ENCODE measurements around the gene LHFPL6. TPM values are rescaled to one million over a fixed set of nuclear protein-coding genes. Genes with fewer than 3 reads are reported as not detected.

The LHFPL6 gene
- polyA plus RNA-seq, 2 of the 4 experiments (the other 2 are of a cell fraction): 1.7 to 5.4 TPM

GRCh38 chr13:39364947-39365468, 238.0 kb downstream of the LHFPL6 start:
- TF ChIP-seq ZC3H11A (IDR thresholded peaks at IDR 0.05) (no peak), TP53 (CRISPR knock-in tag; IDR thresholded peaks at IDR 0.05) (no peak), GATA3 (IDR thresholded peaks at IDR 0.05; ENCODE audit: borderline replicate concordance) (no peak), RARB (CRISPR knock-in tag; IDR thresholded peaks at IDR 0.05) (no peak), RNF2 (IDR thresholded peaks at IDR 0.05; ENCODE audit: borderline replicate concordance, low read depth) (no peak), CBX2 (IDR thresholded peaks at IDR 0.05; ENCODE audit: borderline replicate concordance, low read depth) (no peak)
- WGBS (ENCODE audit: missing lambda C conversion rate): 4% methylated on average over 5 of the region's 5 CpGs
- DNase-seq (ENCODE audit: low read depth in 1 of 2, low spot score in 1 of 2) (no peak), ATAC-seq (peak; percentile 62 to 81; a peak in 5 of 6 replicates), FAIRE-seq (no peak)
- Histone ChIP-seq H3K4me1 (no peaks in the 10 kb centered on the region), H3K4me3 (no peak overlapping the region), H3K4me2 (0 out of 3 replicates have a peak overlapping the region, but pooled peaks have one; percentile 8), H3K9me3 (no peaks in the 10 kb centered on the region), H3K27ac (no peak overlapping the region)
- ChIA-PET CTCF (interaction anchor here (0.9 kb wide), 1 partner anchor 24 kb away, joined by 4 read pairs; no protein-coding TSS in a partner anchor), POLR2A (no interaction called here)

- WGBS (ENCODE audit: missing lambda C conversion rate): 32% methylated on average over 4 of the region's 4 CpGs
- no peak for DNase-seq (ENCODE audit: low read depth in 1 of 2, low spot score in 1 of 2)
- TF ChIP-seq CBX8 (IDR thresholded peaks at IDR 0.05) (no peak), CEBPB (IDR thresholded peaks at IDR 0.05) (no peak), ESRRA (IDR thresholded peaks at IDR 0.05; ENCODE audit: borderline replicate concordance, low read length) (no peak), PHF8 (IDR thresholded peaks at IDR 0.05; ENCODE audit: borderline replicate concordance, low read depth) (no peak), MAFK (IDR thresholded peaks at IDR 0.05; ENCODE audit: partially characterized antibody) (no peak), RNF2 (IDR thresholded peaks at IDR 0.05; ENCODE audit: borderline replicate concordance, low read depth) (no peak), ZNF302 (CRISPR knock-in tag; IDR thresholded peaks at IDR 0.05) (no peak), EP300 (IDR thresholded peaks at IDR 0.05) (no peak), MAZ (IDR thresholded peaks at IDR 0.05; ENCODE audit: borderline replicate concordance, low read depth, low read length) (no peak), HDAC2 (IDR thresholded peaks at IDR 0.05) (no peak), HOXA7 (CRISPR knock-in tag; IDR thresholded peaks at IDR 0.05) (no peak), ZSCAN20 (CRISPR knock-in tag; IDR thresholded peaks at IDR 0.05) (no peak), BHLHE40 (IDR thresholded peaks at IDR 0.05; ENCODE audit: low read depth, low read length) (no peak)
- no peaks in the 10 kb centered on the region for H3K9me3 ChIP-seq
- POLR2A ChIA-PET: no interaction called here
- no peak for FAIRE-seq
- no peak overlapping the region for H3K27ac ChIP-seq
- ATAC-seq: no peak
- CTCF ChIA-PET: no interaction called here
- no peak overlapping the region for H3K4me2 ChIP-seq
- H3K4me1 ChIP-seq: no peaks in the 10 kb centered on the region
- H3K4me3 ChIP-seq: no peak overlapping the region
These were observed 239.6 kb downstream of the LHFPL6 start for GRCh38 chr13:39363382-39363772.

- H3K27ac ChIP-seq: no peak overlapping the region
- DNase-seq (ENCODE audit: low read depth in 1 of 2, low spot score in 1 of 2) (no peak), ATAC-seq (no peak), FAIRE-seq (no peak)
- 27% methylated on average over 5 of the region's 5 CpGs for WGBS (ENCODE audit: missing lambda C conversion rate)
- no peak overlapping the region for H3K4me2 ChIP-seq
- H3K4me3 ChIP-seq: no peak overlapping the region
- ChIA-PET POLR2A (no interaction called here), CTCF (no interaction called here)
- TF ChIP-seq HOXA7 (CRISPR knock-in tag; IDR thresholded peaks at IDR 0.05): no peak
- no peak for TF ChIP-seq RAD21 (conservative IDR thresholded peaks at IDR 0.05 in 1 of 2, IDR thresholded peaks at IDR 0.05 in 1 of 2)
- no peak for TF ChIP-seq ZFP36 (IDR thresholded peaks at IDR 0.05; ENCODE audit: borderline replicate concordance, partially characterized antibody)
- TF ChIP-seq EHF (CRISPR knock-in tag; IDR thresholded peaks at IDR 0.05): no peak
- TF ChIP-seq ZC3H11A (IDR thresholded peaks at IDR 0.05): no peak
- no peak for TF ChIP-seq SREBF2 (IDR thresholded peaks at IDR 0.05)
- no peak for TF ChIP-seq SMC3 (IDR thresholded peaks at IDR 0.05)
- no peak for TF ChIP-seq JUN (IDR thresholded peaks at IDR 0.05)
- no peak for TF ChIP-seq FOSB (CRISPR knock-in tag; IDR thresholded peaks at IDR 0.05)
- TF ChIP-seq E2F6 (IDR thresholded peaks at IDR 0.05; ENCODE audit: borderline replicate concordance, low read depth): no peak
- no peak for TF ChIP-seq MYC (IDR thresholded peaks at IDR 0.05; ENCODE audit: borderline replicate concordance, low read length)
- TF ChIP-seq CTCF (IDR thresholded peaks at IDR 0.05): no peak
- TF ChIP-seq PHF8 (IDR thresholded peaks at IDR 0.05; ENCODE audit: borderline replicate concordance, low read depth): no peak
- TF ChIP-seq MAX (IDR thresholded peaks at IDR 0.05): no peak
- no peak for TF ChIP-seq HEYL (CRISPR knock-in tag; IDR thresholded peaks at IDR 0.05)
- TF ChIP-seq MAZ (IDR thresholded peaks at IDR 0.05; ENCODE audit: borderline replicate concordance, low read depth, low read length): no peak
- no peak for TF ChIP-seq POLR2AphosphoS2 (conservative IDR thresholded peaks at IDR 0.05; ENCODE audit: low read length)
- TF ChIP-seq CBX2 (IDR thresholded peaks at IDR 0.05; ENCODE audit: borderline replicate concordance, low read depth): no peak
- TF ChIP-seq RCOR1 (IDR thresholded peaks at IDR 0.05; ENCODE audit: low read depth, low read length): no peak
- no peak for TF ChIP-seq ZSCAN20 (CRISPR knock-in tag; IDR thresholded peaks at IDR 0.05)
- no peaks in the 10 kb centered on the region for H3K9me3 ChIP-seq
- H3K4me1 ChIP-seq: no peaks in the 10 kb centered on the region
These were observed 240.2 kb downstream of the LHFPL6 start for GRCh38 chr13:39362652-39363381.
